Astrocyte (in vitro differentiated cells and primary cell): Measurements from ENCODE around the gene SNX6.

Experiments
- CTCF ChIP-seq: IDR thresholded peaks from 2 replicates; pipeline ENCODE4 v1.5.1; 2011; ENCODE audit warnings: low read depth, mild to moderate bottlenecking, inconsistent platforms, low read length, moderate library complexity; ENCODE audit not compliant: insufficient read depth
- EZH2 ChIP-seq: IDR thresholded peaks from 2 replicates; pipeline ENCODE4 v1.6.1; 2012; ENCODE audit warnings: mild to moderate bottlenecking, low read length, inconsistent platforms; ENCODE audit not compliant: insufficient read depth

- no peak for TF ChIP-seq EZH2
- no peak for TF ChIP-seq CTCF
These were observed 67.2 kb downstream of the SNX6 start for GRCh38 chr14:34562776-34563150.
